Caco-2 (cell line): Measurements from ENCODE around the gene DNAH1. TPM values are rescaled to one million over a fixed set of nuclear protein-coding genes. Genes with fewer than 3 reads are reported as not detected.

Source experiments
- BruUV-seq: library from RNA; stranded (reverse); fragments of 400-500 nt; replicated peaks from 2 replicates; lab custom pipeline; 2021; lab: Mats Ljungman, UMichigan
- CTCF ChIA-PET: fragments of 300-600 bp; sonication (Branson Sonifier 250); formaldehyde crosslinking; loops from one replicate; lab custom pipeline; 2022; ENCODE audit warnings: antibody characterized with exemption; lab: Charles Lee
- POLR2A ChIA-PET: fragments of 300-600 bp; sonication (Branson Sonifier 250); formaldehyde crosslinking; loops from one replicate; lab custom pipeline; 2022; ENCODE audit warnings: antibody characterized with exemption; lab: Charles Lee
- DNase-seq, 2 experiments: peaks; one replicate each; pipeline versions ENCODE4 v3.0.0 to v3.0.0-alpha.2; 2020 to 2022
- H3K27me3 ChIP-seq: replicated peaks from 2 replicates; pipeline ENCODE4 v1.6.0; 2011; ENCODE audit warnings: low read length; ENCODE audit not compliant: control insufficient read depth, insufficient read depth
- H3K36me3 ChIP-seq: 2 replicates; pipeline ENCODE4 v1.5.1; 2011; ENCODE audit warnings: low read length; ENCODE audit not compliant: control insufficient read depth, insufficient read depth
- H3K4me1 ChIP-seq: fragments of 250-450 bp; sonication (Bioruptor Pico); 2 replicates; pipeline ENCODE4 v1.5.1; 2020; ENCODE audit warnings: mild to moderate bottlenecking
- H3K4me3 ChIP-seq: 2 replicates; pipeline ENCODE4 v1.5.1; 2011; ENCODE audit warnings: low read depth, mild to moderate bottlenecking, control low read depth, low read length
- H3K9me3 ChIP-seq: fragments of 250-450 bp; sonication (Bioruptor Pico); 2 replicates; pipeline ENCODE4 v1.5.1; 2020; ENCODE audit warnings: mild to moderate bottlenecking, moderate library complexity
- H3K27ac Mint-ChIP-seq: one replicate; pipeline ENCODE4 v1.8.0; 2022; ENCODE audit warnings: mixed read lengths; ENCODE audit not compliant: unreplicated experiment
- H3K27me3 Mint-ChIP-seq: one replicate; pipeline ENCODE4 v1.8.0; 2022; ENCODE audit warnings: mixed read lengths; ENCODE audit not compliant: insufficient read depth, unreplicated experiment
- H3K36me3 Mint-ChIP-seq: one replicate; pipeline ENCODE4 v1.8.0; 2022; ENCODE audit warnings: mild to moderate bottlenecking, mixed read lengths; ENCODE audit not compliant: insufficient read depth, unreplicated experiment
- H3K4me1 Mint-ChIP-seq: one replicate; pipeline ENCODE4 v1.8.0; 2022; ENCODE audit warnings: low read depth, mixed read lengths; ENCODE audit not compliant: unreplicated experiment
- H3K4me3 Mint-ChIP-seq: one replicate; pipeline ENCODE4 v1.8.0; 2022; ENCODE audit warnings: mild to moderate bottlenecking, moderate library complexity, mixed read lengths; ENCODE audit not compliant: unreplicated experiment
- H3K9me3 Mint-ChIP-seq: one replicate; pipeline ENCODE4 v1.8.0; 2022; ENCODE audit warnings: mixed read lengths; ENCODE audit not compliant: unreplicated experiment
- CTCF ChIP-seq, 2 experiments: fragments of 200-600 bp in 1 of 2; IDR thresholded peaks; 1 replicate in 1 of 2; 2 replicates in 1 of 2; pipeline versions ENCODE4 v1.5.1 to v1.8.0; 2011 to 2022; ENCODE audit warnings: antibody characterized with exemption in 1 of 2, control low read depth in 1 of 2, inconsistent platforms in 1 of 2, low read depth in 1 of 2, low read length in 1 of 2, mild to moderate bottlenecking in 1 of 2, moderate library complexity in 1 of 2; ENCODE audit not compliant: insufficient read depth in 1 of 2, severe bottlenecking in 1 of 2, unreplicated experiment in 1 of 2
- intact Hi-C: fragments of 100-400 bp; cut with micrococcal nuclease; formaldehyde crosslinking; loops from one replicate; pipeline ENCODE4 v1.10.0; 2022; ENCODE audit not compliant: unreplicated experiment
- total RNA-seq: library from RNA; stranded (reverse); gene quantifications from 2 replicates; pipeline ENCODE4 v1.2.3, GENCODE V29; 2022

The DNAH1 gene
- total RNA-seq, 1 experiment from 2014 or later, result 4.1 TPM

- no peak overlapping the region for H3K4me3 Mint-ChIP-seq
- no peak for TF ChIP-seq CTCF (IDR thresholded peaks at IDR 0.05; ENCODE audit: insufficient read depth in 1 of 2, low read depth in 1 of 2, low read length in 1 of 2, severe bottlenecking in 1 of 2, unreplicated experiment in 1 of 2)
- Histone ChIP-seq H3K4me3 (no peak overlapping the region), H3K9me3 (no peaks in the 10 kb centered on the region), H3K36me3 (no peaks in the 10 kb centered on the region), H3K27me3 (no peaks in the 10 kb centered on the region), H3K4me1 (no peaks in the 10 kb centered on the region)
- intact Hi-C loops, result no loop called here
- no peaks in the 10 kb centered on the region for H3K9me3 Mint-ChIP-seq
- POLR2A ChIA-PET, result no interaction called here
- CTCF ChIA-PET, result no interaction called here
- peaks cover 10% of the 10 kb centered on the region for H3K36me3 Mint-ChIP-seq
- H3K4me1 Mint-ChIP-seq, result no peaks in the 10 kb centered on the region
- H3K27ac Mint-ChIP-seq, result no peak overlapping the region
- DNase-seq, result no peak
- H3K27me3 Mint-ChIP-seq, result no peaks in the 10 kb centered on the region
- no TSS peak for BruUV-seq
These were observed 80.1 kb downstream of the DNAH1 start for GRCh38 chr3:52396011-52396906.

- Histone ChIP-seq H3K27me3 (no peaks in the 10 kb centered on the region), H3K4me3 (no peak overlapping the region), H3K36me3 (no peaks in the 10 kb centered on the region), H3K9me3 (no peaks in the 10 kb centered on the region), H3K4me1 (no peaks in the 10 kb centered on the region)
- CTCF ChIA-PET, result no interaction called here
- intact Hi-C loops, result no loop called here
- Mint-ChIP-seq H3K27me3 (no peaks in the 10 kb centered on the region), H3K9me3 (no peaks in the 10 kb centered on the region), H3K4me1 (no peaks in the 10 kb centered on the region), H3K27ac (no peak overlapping the region), H3K4me3 (no peak overlapping the region), H3K36me3 (peaks cover 10% of the 10 kb centered on the region)
- POLR2A ChIA-PET, result no interaction called here
- no peak for TF ChIP-seq CTCF (IDR thresholded peaks at IDR 0.05; ENCODE audit: insufficient read depth in 1 of 2, low read depth in 1 of 2, low read length in 1 of 2, severe bottlenecking in 1 of 2, unreplicated experiment in 1 of 2)
- DNase-seq, result no peak
- BruUV-seq, result no TSS peak
These were observed 80.9 kb downstream of the DNAH1 start for GRCh38 chr3:52396907-52397591.

- no peaks in the 10 kb centered on the region for H3K27me3 Mint-ChIP-seq
- H3K36me3 Mint-ChIP-seq, result peaks cover 10% of the 10 kb centered on the region
- POLR2A ChIA-PET, result interaction anchor here (0.6 kb wide), 1 partner anchor 41 kb away, joined by 14 read pairs; no protein-coding TSS in a partner anchor
These were observed 81.7 kb downstream of the DNAH1 start for GRCh38 chr3:52397676-52398399.

More at GRCh38 chr3:52397676-52398399, 81.7 kb downstream of the DNAH1 start:
- Mint-ChIP-seq H3K4me1 (no peaks in the 10 kb centered on the region), H3K27ac (no peak overlapping the region), H3K9me3 (no peaks in the 10 kb centered on the region), H3K4me3 (no peak overlapping the region)
- no TSS peak for BruUV-seq
- intact Hi-C loops, result no loop called here
- H3K27me3 ChIP-seq, result no peaks in the 10 kb centered on the region
- CTCF ChIA-PET, result interaction anchor here (1.2 kb wide), 1 partner anchor 13 kb away, joined by 3 read pairs; no protein-coding TSS in a partner anchor
- DNase-seq, result no peak
- no peaks in the 10 kb centered on the region for H3K4me1 ChIP-seq
- H3K36me3 ChIP-seq, result no peaks in the 10 kb centered on the region
- H3K9me3 ChIP-seq, result no peaks in the 10 kb centered on the region
- H3K4me3 ChIP-seq, result no peak overlapping the region
- TF ChIP-seq CTCF (IDR thresholded peaks at IDR 0.05; ENCODE audit: insufficient read depth in 1 of 2, low read depth in 1 of 2, low read length in 1 of 2, severe bottlenecking in 1 of 2, unreplicated experiment in 1 of 2), result no peak
